Natural killer cell (primary cell): ENCODE results near the gene PREX1. TPM values are rescaled to one million over a fixed set of nuclear protein-coding genes. Genes with fewer than 3 reads are reported as not detected.

Source experiments
- ATAC-seq, 3 donors: fragments of 150-1000 bp in 2 of 3; fragments of 200-7000 bp in 1 of 3; cut with Tn5 transposase; 1 replicate in 1 of 3; 2 replicates in 2 of 3; pipeline ENCODE4 v1.10.0; 2021; ENCODE audit warnings: mild to moderate bottlenecking in 2 of 3, moderate library complexity in 2 of 3
- DNase-seq, 2 donors: peaks; one replicate each; pipeline versions ENCODE4 v3.0.0 to v3.0.0-alpha.2; 2013 to 2021; ENCODE audit warnings: mixed read lengths in 1 of 2
- H3K27ac ChIP-seq: one replicate; pipeline ENCODE4 v1.5.1; 2013; ENCODE audit warnings: mild to moderate bottlenecking, low read length
- H3K27me3 ChIP-seq: one replicate; pipeline ENCODE4 v1.6.1; 2013; ENCODE audit warnings: low read length; ENCODE audit not compliant: control insufficient read depth, insufficient read depth
- H3K36me3 ChIP-seq: one replicate; pipeline ENCODE4 v1.6.1; 2013; ENCODE audit warnings: low read length; ENCODE audit not compliant: control insufficient read depth, insufficient read depth
- H3K4me1 ChIP-seq: one replicate; pipeline ENCODE4 v1.6.1; 2013; ENCODE audit warnings: low read length; ENCODE audit not compliant: control insufficient read depth, insufficient read depth
- H3K4me3 ChIP-seq: one replicate; pipeline ENCODE4 v1.5.1; 2013; ENCODE audit warnings: low read length
- H3K9me3 ChIP-seq: one replicate; pipeline ENCODE4 v1.6.1; 2013; ENCODE audit warnings: low read length; ENCODE audit not compliant: control insufficient read depth, insufficient read depth
- H3K27ac Mint-ChIP-seq, 2 donors: one replicate each; pipeline ENCODE4 v1.8.0; 2022; ENCODE audit warnings: mild to moderate bottlenecking in 2 of 2, mixed read lengths in 2 of 2, moderate library complexity in 1 of 2
- H3K27me3 Mint-ChIP-seq, 2 donors: one replicate each; pipeline ENCODE4 v1.8.0; 2022; ENCODE audit warnings: low read depth in 2 of 2, mixed read lengths in 2 of 2
- H3K36me3 Mint-ChIP-seq: one replicate; pipeline ENCODE4 v1.8.0; 2022; ENCODE audit warnings: mixed read lengths
- H3K4me1 Mint-ChIP-seq, 2 donors: one replicate each; pipeline ENCODE4 v1.8.0; 2022; ENCODE audit warnings: mixed read lengths in 2 of 2
- H3K4me3 Mint-ChIP-seq: one replicate; pipeline ENCODE4 v1.8.0; 2022; ENCODE audit warnings: mild to moderate bottlenecking, moderate library complexity, mixed read lengths
- H3K9me3 Mint-ChIP-seq, 2 donors: one replicate each; pipeline ENCODE4 v1.8.0; 2022; ENCODE audit warnings: mixed read lengths in 2 of 2
- CTCF ChIP-seq: fragments of 200-600 bp; IDR thresholded peaks from one replicate; pipeline ENCODE4 v1.8.0; 2022; ENCODE audit warnings: antibody characterized with exemption
- WGBS: methylation state at CpG from one replicate; pipeline ENCODE4 v1.1.7; 2013; ENCODE audit warnings: missing lambda C conversion rate; ENCODE audit not compliant: insufficient coverage; 5-methylcytosine and 5-hydroxymethylcytosine counted together
- intact Hi-C: fragments of 100-400 bp; cut with micrococcal nuclease; formaldehyde crosslinking; loops from one replicate; pipeline ENCODE4 v1.14.2; 2022
- total RNA-seq, 4 donors: library from RNA; stranded (reverse); fragments of 120-200 nt in 1 of 4; gene quantifications; one replicate each; pipeline versions ENCODE4 v1.2.3 to v1.2.4, GENCODE V29; 2013 to 2022

Gene PREX1
- total RNA-seq, 3 donors from 2014 or later (not counting 1 experiment from before 2014, with no cell fraction given) = 382 to 392 (median 389) TPM

GRCh38 chr20:48586730-48587129 is 241.1 kb downstream of the PREX1 start:
- peaks cover 23 to 28% of the 10 kb centered on the region in 2 donors for H3K27me3 Mint-ChIP-seq
- intact Hi-C loops = no loop called here
- H3K27ac ChIP-seq = no peak overlapping the region

GRCh38 chr20:48585061-48585870 is 242.5 kb downstream of the PREX1 start:
- Mint-ChIP-seq H3K4me1 (peaks cover 0 to 5% of the 10 kb centered on the region in 2 donors), H3K27ac (no peak overlapping the region), H3K4me3 (no peak overlapping the region), H3K36me3 (no peaks in the 10 kb centered on the region), H3K9me3 (no peaks in the 10 kb centered on the region), H3K27me3 (peaks cover 23 to 28% of the 10 kb centered on the region in 2 donors)
- Histone ChIP-seq H3K27ac (no peak overlapping the region), H3K4me3 (no peak overlapping the region), H3K4me1 (no peaks in the 10 kb centered on the region), H3K36me3 (no peaks in the 10 kb centered on the region), H3K27me3 (no peaks in the 10 kb centered on the region), H3K9me3 (no peaks in the 10 kb centered on the region)
- intact Hi-C loops = no loop called here
- no peak for TF ChIP-seq CTCF
- ATAC-seq (no peak), DNase-seq (no peak)
- WGBS = 91% methylated on average over 21 of the region's 21 CpGs

More at GRCh38 chr20:48586730-48587129, 241.1 kb downstream of the PREX1 start:
- H3K4me1 Mint-ChIP-seq = peaks cover 0 to 5% of the 10 kb centered on the region in 2 donors
- no peak for TF ChIP-seq CTCF
- no peaks in the 10 kb centered on the region for H3K36me3 ChIP-seq
- ATAC-seq (no peak), DNase-seq (no peak)
- no peaks in the 10 kb centered on the region for H3K36me3 Mint-ChIP-seq
- no peaks in the 10 kb centered on the region for H3K27me3 ChIP-seq
- H3K9me3 ChIP-seq = no peaks in the 10 kb centered on the region
- H3K4me1 ChIP-seq = no peaks in the 10 kb centered on the region
- H3K27ac Mint-ChIP-seq = no peak overlapping the region
- no peak overlapping the region for H3K4me3 ChIP-seq
- H3K4me3 Mint-ChIP-seq = no peak overlapping the region
- H3K9me3 Mint-ChIP-seq = no peaks in the 10 kb centered on the region
- 91% methylated on average over 8 of the region's 8 CpGs for WGBS

DNA sequence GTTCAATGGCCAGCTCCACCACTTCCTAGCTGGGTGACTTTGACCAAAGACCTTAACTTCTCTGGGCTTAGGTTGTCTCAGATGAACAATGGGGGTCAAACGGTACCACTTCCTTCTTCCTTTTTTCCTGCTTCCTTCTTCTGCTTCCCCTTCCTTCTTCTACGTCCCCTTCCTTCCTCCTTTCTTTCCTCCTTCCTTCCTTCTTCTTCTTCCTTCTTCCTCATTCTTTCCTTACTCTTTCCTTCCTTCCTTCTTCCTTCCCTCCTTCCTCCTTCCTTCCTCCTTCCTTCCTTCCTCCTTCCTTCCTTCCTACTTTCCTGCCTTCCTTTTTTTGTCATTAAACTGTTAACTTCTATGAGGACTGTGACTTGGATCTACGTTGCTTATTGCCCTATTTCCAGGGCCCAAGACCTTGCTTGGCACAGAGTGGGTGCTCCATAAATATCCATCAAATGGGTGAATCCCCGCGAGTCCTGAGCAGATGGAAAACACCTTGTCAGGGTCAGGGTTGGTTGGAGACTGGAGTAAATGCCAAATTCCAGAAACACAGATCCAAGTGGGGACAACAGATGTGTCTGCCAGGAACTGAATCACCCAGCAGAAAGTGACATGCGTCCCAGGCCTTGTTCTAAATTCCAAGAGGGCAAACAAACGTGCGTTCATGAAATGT is 243.3 kb downstream of the PREX1 start:
- H3K9me3 ChIP-seq = no peaks in the 10 kb centered on the region
- 71% methylated on average over 8 of the region's 8 CpGs for WGBS
- H3K4me1 ChIP-seq = no peaks in the 10 kb centered on the region
- H3K36me3 ChIP-seq = no peaks in the 10 kb centered on the region
- Mint-ChIP-seq H3K4me1 (peaks cover 0 to 5% of the 10 kb centered on the region in 2 donors), H3K27me3 (peaks cover 23 to 28% of the 10 kb centered on the region in 2 donors), H3K27ac (no peak overlapping the region), H3K4me3 (no peak overlapping the region), H3K36me3 (no peaks in the 10 kb centered on the region), H3K9me3 (no peaks in the 10 kb centered on the region)
- H3K27me3 ChIP-seq = no peaks in the 10 kb centered on the region
- no peak for TF ChIP-seq CTCF
- no peak overlapping the region for H3K4me3 ChIP-seq
- no peak for DNase-seq
- intact Hi-C loops = no loop called here
- no peak overlapping the region for H3K27ac ChIP-seq
- ATAC-seq = no peak
